ENCODE measurements around the gene DOCK8. TPM values are rescaled to one million over a fixed set of nuclear protein-coding genes. Genes with fewer than 3 reads are reported as not detected.

DOCK8 gene
- total and polyA plus RNA-seq, 2 of the 13 experiments (the other 11 are each of a cell fraction or from before 2014, with no cell fraction given) = 0.28 to 0.38 TPM

DNA sequence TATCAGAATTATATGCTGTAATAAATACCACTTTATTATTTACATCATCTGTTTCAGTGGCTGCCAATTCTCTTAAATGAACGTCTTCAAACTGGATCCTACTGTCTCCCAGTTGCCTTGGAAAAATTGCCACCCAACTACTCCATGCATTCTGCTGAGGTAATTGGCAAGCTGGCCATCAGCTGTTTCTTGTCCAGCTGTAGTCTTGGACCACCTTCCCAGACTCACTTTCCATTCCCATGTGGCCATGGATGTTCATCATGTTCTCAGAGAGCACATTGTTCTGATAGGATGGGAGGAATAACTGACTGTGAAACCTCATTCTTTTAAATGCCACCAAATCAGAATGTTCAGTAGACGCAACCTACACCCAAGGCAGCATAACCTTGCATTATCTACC is 157.5 kb downstream of the DOCK8 start:
- no peak for FAIRE-seq
- CTCF ChIA-PET (ENCODE audit: low intra/inter-chr PET ratio, low total read pairs) = no interaction called here
- POLR2A ChIA-PET = no interaction called here
- TF ChIP-seq SNRNP70 (IDR thresholded peaks at IDR 0.05; ENCODE audit: low read depth, low read length) = no peak
- TF ChIP-seq REPIN1 (CRISPR knock-in tag; IDR thresholded peaks at IDR 0.05; ENCODE audit: borderline replicate concordance, low read depth) = no peak
- no peak for TF ChIP-seq JUNB (CRISPR knock-in tag; IDR thresholded peaks at IDR 0.05; ENCODE audit: borderline replicate concordance)
- TF ChIP-seq BCL6 (CRISPR knock-in tag; IDR thresholded peaks at IDR 0.05) = no peak
- TF ChIP-seq, protein P1, sequence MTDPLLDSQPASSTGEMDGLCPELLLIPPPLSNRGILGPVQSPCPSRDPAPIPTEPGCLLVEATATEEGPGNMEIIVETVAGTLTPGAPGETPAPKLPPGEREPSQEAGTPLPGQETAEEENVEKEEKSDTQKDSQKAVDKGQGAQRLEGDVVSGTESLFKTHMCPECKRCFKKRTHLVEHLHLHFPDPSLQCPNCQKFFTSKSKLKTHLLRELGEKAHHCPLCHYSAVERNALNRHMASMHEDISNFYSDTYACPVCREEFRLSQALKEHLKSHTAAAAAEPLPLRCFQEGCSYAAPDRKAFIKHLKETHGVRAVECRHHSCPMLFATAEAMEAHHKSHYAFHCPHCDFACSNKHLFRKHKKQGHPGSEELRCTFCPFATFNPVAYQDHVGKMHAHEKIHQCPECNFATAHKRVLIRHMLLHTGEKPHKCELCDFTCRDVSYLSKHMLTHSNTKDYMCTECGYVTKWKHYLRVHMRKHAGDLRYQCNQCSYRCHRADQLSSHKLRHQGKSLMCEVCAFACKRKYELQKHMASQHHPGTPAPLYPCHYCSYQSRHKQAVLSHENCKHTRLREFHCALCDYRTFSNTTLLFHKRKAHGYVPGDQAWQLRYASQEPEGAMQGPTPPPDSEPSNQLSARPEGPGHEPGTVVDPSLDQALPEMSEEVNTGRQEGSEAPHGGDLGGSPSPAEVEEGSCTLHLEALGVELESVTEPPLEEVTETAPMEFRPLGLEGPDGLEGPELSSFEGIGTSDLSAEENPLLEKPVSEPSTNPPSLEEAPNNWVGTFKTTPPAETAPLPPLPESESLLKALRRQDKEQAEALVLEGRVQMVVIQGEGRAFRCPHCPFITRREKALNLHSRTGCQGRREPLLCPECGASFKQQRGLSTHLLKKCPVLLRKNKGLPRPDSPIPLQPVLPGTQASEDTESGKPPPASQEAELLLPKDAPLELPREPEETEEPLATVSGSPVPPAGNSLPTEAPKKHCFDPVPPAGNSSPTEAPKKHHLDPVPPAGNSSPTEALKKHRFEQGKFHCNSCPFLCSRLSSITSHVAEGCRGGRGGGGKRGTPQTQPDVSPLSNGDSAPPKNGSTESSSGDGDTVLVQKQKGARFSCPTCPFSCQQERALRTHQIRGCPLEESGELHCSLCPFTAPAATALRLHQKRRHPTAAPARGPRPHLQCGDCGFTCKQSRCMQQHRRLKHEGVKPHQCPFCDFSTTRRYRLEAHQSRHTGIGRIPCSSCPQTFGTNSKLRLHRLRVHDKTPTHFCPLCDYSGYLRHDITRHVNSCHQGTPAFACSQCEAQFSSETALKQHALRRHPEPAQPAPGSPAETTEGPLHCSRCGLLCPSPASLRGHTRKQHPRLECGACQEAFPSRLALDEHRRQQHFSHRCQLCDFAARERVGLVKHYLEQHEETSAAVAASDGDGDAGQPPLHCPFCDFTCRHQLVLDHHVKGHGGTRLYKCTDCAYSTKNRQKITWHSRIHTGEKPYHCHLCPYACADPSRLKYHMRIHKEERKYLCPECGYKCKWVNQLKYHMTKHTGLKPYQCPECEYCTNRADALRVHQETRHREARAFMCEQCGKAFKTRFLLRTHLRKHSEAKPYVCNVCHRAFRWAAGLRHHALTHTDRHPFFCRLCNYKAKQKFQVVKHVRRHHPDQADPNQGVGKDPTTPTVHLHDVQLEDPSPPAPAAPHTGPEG (CRISPR knock-in tag; IDR thresholded peaks at IDR 0.05) = no peak
- TF ChIP-seq, protein P2, sequence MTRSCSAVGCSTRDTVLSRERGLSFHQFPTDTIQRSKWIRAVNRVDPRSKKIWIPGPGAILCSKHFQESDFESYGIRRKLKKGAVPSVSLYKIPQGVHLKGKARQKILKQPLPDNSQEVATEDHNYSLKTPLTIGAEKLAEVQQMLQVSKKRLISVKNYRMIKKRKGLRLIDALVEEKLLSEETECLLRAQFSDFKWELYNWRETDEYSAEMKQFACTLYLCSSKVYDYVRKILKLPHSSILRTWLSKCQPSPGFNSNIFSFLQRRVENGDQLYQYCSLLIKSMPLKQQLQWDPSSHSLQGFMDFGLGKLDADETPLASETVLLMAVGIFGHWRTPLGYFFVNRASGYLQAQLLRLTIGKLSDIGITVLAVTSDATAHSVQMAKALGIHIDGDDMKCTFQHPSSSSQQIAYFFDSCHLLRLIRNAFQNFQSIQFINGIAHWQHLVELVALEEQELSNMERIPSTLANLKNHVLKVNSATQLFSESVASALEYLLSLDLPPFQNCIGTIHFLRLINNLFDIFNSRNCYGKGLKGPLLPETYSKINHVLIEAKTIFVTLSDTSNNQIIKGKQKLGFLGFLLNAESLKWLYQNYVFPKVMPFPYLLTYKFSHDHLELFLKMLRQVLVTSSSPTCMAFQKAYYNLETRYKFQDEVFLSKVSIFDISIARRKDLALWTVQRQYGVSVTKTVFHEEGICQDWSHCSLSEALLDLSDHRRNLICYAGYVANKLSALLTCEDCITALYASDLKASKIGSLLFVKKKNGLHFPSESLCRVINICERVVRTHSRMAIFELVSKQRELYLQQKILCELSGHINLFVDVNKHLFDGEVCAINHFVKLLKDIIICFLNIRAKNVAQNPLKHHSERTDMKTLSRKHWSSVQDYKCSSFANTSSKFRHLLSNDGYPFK (CRISPR knock-in tag; IDR thresholded peaks at IDR 0.05; ENCODE audit: borderline replicate concordance) = no peak

More for the DNA sequence above, 157.5 kb downstream of the DOCK8 start:
- no peaks in the 10 kb centered on the region for H3K36me3 ChIP-seq (replicated peaks in 1 of 2; ENCODE audit: control insufficient read depth in 1 of 2, insufficient read depth in 2 of 2, low read length in 2 of 2)
- in situ Hi-C loops (cut with HindIII; ENCODE audit: extremely low pct_ligation_motif_present, low pct_unique_long_range_greater_than_20kb) = no loop called here
- H3K9me3 ChIP-seq (ENCODE audit: low read length) = no peaks in the 10 kb centered on the region
- H3K27me3 ChIP-seq (ENCODE audit: control insufficient read depth in 1 of 2, insufficient read depth in 2 of 2, low read length in 2 of 2) = no peaks in the 10 kb centered on the region
- no peak overlapping the region for H3K4me2 ChIP-seq (ENCODE audit: low read depth, low read length)
- no peak overlapping the region for H3K4me3 ChIP-seq (replicated peaks in 1 of 3; ENCODE audit: insufficient read depth in 1 of 3, low read depth in 2 of 3, low read length in 3 of 3)
- intact Hi-C loops (cut with micrococcal nuclease; ENCODE audit: unreplicated experiment) = no loop called here
- 55% methylated on average over 2 of the region's 2 CpGs for WGBS (ENCODE audit: low lambda C conversion rate)
- H3K27ac ChIP-seq (ENCODE audit: extremely low read length, insufficient read depth, low read length) = no peak overlapping the region
- ATAC-seq (no peak), DNase-seq (ENCODE audit: low spot score) (no peak)
- H2AFZ ChIP-seq (ENCODE audit: low read length) = no peak overlapping the region
- H4K20me1 ChIP-seq (ENCODE audit: insufficient read depth, low read length) = no peaks in the 10 kb centered on the region
- H3K4me1 ChIP-seq (ENCODE audit: insufficient read depth, low read length) = no peaks in the 10 kb centered on the region
- no peak overlapping the region for H3K9ac ChIP-seq (ENCODE audit: insufficient read depth, low read depth, low read length)
- BruUV-seq (replicated peaks) = no TSS peak
- no peaks in the 10 kb centered on the region for H3K79me2 ChIP-seq (ENCODE audit: insufficient read depth, low read length)
